ENCODE results near the gene ZDHHC22.

DNA sequence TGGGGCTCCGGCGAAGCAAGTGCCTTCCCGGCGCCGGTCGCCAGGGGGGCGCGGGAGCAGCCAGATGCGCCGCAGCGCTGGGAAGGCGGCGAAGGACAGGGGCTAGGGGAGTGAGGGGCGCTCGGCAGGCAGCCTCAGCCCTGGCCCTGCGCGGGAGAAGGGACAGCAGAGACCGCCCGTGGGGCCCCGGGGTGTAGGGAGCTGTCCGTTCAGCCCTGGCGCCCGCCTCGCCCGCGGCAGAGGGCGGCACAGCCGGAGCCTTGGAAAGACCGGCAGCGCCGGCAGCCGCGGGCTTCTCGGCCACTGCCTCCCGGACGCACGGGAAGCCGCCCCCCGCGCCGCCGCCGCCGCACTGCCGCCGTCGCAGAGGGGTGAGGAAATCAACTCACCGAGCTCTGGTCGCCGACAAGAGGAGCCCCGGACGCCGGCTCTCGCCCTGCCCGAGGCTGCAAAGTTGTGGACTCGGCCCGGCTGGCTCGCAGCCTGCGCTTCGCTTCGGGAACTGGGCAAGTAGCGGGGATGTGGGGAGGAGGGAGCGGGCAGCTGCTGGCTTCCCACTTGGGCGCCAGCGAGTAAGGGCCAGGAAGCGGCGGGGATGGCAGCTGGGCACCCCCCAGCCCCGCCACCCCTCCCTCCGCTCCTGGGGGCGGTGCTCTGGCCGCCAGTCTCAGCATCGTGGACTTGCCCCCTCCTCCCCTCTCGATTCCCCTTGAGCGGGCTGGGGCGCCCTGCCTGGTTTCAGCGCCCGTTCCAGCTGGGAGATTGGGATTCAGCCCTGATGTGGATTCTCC lies at the start of gene ZDHHC22:
- no peak for TF ChIP-seq CREB1 (CRISPR knock-in tag; IDR thresholded peaks at IDR 0.05; ENCODE audit: low read depth)
- TF ChIP-seq, protein P1, sequence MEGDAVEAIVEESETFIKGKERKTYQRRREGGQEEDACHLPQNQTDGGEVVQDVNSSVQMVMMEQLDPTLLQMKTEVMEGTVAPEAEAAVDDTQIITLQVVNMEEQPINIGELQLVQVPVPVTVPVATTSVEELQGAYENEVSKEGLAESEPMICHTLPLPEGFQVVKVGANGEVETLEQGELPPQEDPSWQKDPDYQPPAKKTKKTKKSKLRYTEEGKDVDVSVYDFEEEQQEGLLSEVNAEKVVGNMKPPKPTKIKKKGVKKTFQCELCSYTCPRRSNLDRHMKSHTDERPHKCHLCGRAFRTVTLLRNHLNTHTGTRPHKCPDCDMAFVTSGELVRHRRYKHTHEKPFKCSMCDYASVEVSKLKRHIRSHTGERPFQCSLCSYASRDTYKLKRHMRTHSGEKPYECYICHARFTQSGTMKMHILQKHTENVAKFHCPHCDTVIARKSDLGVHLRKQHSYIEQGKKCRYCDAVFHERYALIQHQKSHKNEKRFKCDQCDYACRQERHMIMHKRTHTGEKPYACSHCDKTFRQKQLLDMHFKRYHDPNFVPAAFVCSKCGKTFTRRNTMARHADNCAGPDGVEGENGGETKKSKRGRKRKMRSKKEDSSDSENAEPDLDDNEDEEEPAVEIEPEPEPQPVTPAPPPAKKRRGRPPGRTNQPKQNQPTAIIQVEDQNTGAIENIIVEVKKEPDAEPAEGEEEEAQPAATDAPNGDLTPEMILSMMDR (conservative IDR thresholded peaks at IDR 0.05; ENCODE audit: low read depth in 2 of 2): peak; percentile 32 to 59; a peak in 3 of 4 replicates
- TF ChIP-seq, protein P2, sequence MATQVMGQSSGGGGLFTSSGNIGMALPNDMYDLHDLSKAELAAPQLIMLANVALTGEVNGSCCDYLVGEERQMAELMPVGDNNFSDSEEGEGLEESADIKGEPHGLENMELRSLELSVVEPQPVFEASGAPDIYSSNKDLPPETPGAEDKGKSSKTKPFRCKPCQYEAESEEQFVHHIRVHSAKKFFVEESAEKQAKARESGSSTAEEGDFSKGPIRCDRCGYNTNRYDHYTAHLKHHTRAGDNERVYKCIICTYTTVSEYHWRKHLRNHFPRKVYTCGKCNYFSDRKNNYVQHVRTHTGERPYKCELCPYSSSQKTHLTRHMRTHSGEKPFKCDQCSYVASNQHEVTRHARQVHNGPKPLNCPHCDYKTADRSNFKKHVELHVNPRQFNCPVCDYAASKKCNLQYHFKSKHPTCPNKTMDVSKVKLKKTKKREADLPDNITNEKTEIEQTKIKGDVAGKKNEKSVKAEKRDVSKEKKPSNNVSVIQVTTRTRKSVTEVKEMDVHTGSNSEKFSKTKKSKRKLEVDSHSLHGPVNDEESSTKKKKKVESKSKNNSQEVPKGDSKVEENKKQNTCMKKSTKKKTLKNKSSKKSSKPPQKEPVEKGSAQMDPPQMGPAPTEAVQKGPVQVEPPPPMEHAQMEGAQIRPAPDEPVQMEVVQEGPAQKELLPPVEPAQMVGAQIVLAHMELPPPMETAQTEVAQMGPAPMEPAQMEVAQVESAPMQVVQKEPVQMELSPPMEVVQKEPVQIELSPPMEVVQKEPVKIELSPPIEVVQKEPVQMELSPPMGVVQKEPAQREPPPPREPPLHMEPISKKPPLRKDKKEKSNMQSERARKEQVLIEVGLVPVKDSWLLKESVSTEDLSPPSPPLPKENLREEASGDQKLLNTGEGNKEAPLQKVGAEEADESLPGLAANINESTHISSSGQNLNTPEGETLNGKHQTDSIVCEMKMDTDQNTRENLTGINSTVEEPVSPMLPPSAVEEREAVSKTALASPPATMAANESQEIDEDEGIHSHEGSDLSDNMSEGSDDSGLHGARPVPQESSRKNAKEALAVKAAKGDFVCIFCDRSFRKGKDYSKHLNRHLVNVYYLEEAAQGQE (IDR thresholded peaks at IDR 0.05; ENCODE audit: unreplicated experiment): peak; percentile 28
- peak; percentile 36; the same call in 1 of the 2 replicates for TF ChIP-seq POLR2AphosphoS5 (IDR thresholded peaks at IDR 0.05; ENCODE audit: low read depth)
- no peak for TF ChIP-seq ZNF114 (CRISPR knock-in tag; IDR thresholded peaks at IDR 0.05)
- TF ChIP-seq EZH2phosphoT487 (IDR thresholded peaks at IDR 0.05; ENCODE audit: unreplicated experiment): no peak
- no peak for TF ChIP-seq JUNB (IDR thresholded peaks at IDR 0.05; ENCODE audit: unreplicated experiment)
- no peak for TF ChIP-seq EZH2 (IDR thresholded peaks at IDR 0.05; ENCODE audit: low read depth, unreplicated experiment)
- TF ChIP-seq NANOG (IDR thresholded peaks at IDR 0.05; ENCODE audit: borderline replicate concordance): no peak
- TF ChIP-seq, protein P3, sequence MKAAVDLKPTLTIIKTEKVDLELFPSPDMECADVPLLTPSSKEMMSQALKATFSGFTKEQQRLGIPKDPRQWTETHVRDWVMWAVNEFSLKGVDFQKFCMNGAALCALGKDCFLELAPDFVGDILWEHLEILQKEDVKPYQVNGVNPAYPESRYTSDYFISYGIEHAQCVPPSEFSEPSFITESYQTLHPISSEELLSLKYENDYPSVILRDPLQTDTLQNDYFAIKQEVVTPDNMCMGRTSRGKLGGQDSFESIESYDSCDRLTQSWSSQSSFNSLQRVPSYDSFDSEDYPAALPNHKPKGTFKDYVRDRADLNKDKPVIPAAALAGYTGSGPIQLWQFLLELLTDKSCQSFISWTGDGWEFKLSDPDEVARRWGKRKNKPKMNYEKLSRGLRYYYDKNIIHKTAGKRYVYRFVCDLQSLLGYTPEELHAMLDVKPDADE (IDR thresholded peaks at IDR 0.05): no peak
- no peak for TF ChIP-seq STAT1 (IDR thresholded peaks at IDR 0.05; ENCODE audit: unreplicated experiment)
- no peak for TF ChIP-seq ZNF331 (CRISPR knock-in tag; IDR thresholded peaks at IDR 0.05; ENCODE audit: low read depth)
